Left lung (tissue), 10 donors: Measurements from ENCODE around the gene SRA1. TPM values are rescaled to one million over a fixed set of nuclear protein-coding genes. Genes with fewer than 3 reads are reported as not detected.

Experiments
- ATAC-seq: fragments of 200-7000 bp; cut with Tn5 transposase; one replicate; pipeline ENCODE4 v1.9.1; 2020; ENCODE audit warnings: moderate library complexity
- DNase-seq, 4 donors: peaks; one replicate each; pipeline ENCODE4 v3.0.0-alpha.2; 2013 to 2020
- H3K27ac ChIP-seq, 2 donors: fragments of 200-600 bp; sonication (generic) in 1 of 2; one replicate each; pipeline versions ENCODE4 v1.5.0 to v1.8.0; 2020 to 2021
- H3K27me3 ChIP-seq, 2 donors: fragments of 200-600 bp; sonication (generic) in 1 of 2; one replicate each; pipeline versions ENCODE4 v1.5.0 to v1.8.0; 2020 to 2021
- H3K36me3 ChIP-seq, 2 donors: fragments of 200-600 bp; sonication (generic) in 1 of 2; one replicate each; pipeline versions ENCODE4 v1.5.0 to v1.8.0; 2020 to 2021
- H3K4me1 ChIP-seq, 2 donors: fragments of 200-600 bp; one replicate each; pipeline ENCODE4 v1.8.0; 2021
- H3K4me3 ChIP-seq, 2 donors: fragments of 200-600 bp; sonication (generic) in 1 of 2; one replicate each; pipeline versions ENCODE4 v1.5.0 to v1.8.0; 2020 to 2021; ENCODE audit warnings: mild to moderate bottlenecking in 1 of 2
- H3K9me3 ChIP-seq, 2 donors: fragments of 200-600 bp; sonication (generic) in 1 of 2; one replicate each; pipeline versions ENCODE4 v1.5.0 to v1.8.0; 2020 to 2021
- CTCF ChIP-seq, 2 donors: fragments of 200-600 bp; sonication (generic) in 1 of 2; IDR thresholded peaks; one replicate each; pipeline versions ENCODE4 v1.5.0 to v1.8.0; 2021; ENCODE audit warnings: antibody characterized with exemption in 2 of 2
- intact Hi-C, 2 donors: fragments of 100-400 bp; cut with DNase I; formaldehyde crosslinking; loops; one replicate each; pipeline versions ENCODE4 v1.11.2 to v1.14.2; 2022
- polyA plus RNA-seq, 6 donors: library from polyadenylated mRNA; unstranded; fragments of 120-200 nt; gene quantifications; one replicate each; pipeline ENCODE4 v1.2.1, GENCODE V29; 2013; ENCODE audit not compliant: insufficient read length in 6 of 6
- total RNA-seq, 2 donors: library from RNA; stranded (reverse); fragmentation: NEBNext Ultra II Directional; extraction: Animal tissue kit (Norgen Biotek cat#: 25700); gene quantifications; one replicate each; pipeline ENCODE4 v1.2.1, GENCODE V29; 2021
- donor health status: DM: no; HTN: yes; CAD: no.
- donor health status: DM: no; HTN: no; CAD: no.

Gene SRA1
- total and polyA plus RNA-seq, 8 donors: 20.2 to 36.2 (median 23.6) TPM

GRCh38 chr5:140573683-140574082 is 16.4 kb upstream of the SRA1 start:
- no peak for ATAC-seq
- no peak overlapping the region for H3K27ac ChIP-seq
- DNase-seq: no peak
- intact Hi-C loops: loop anchor here in 1 of 2 donors (10.0 kb wide), 1 partner anchor 61 kb away; the partner anchor contains the start of genes CD14 and TMCO6
- no peak overlapping the region for H3K4me3 ChIP-seq
- H3K27me3 ChIP-seq: no peaks in the 10 kb centered on the region
- TF ChIP-seq CTCF (IDR thresholded peaks at IDR 0.05): no peak
- no peaks in the 10 kb centered on the region for H3K9me3 ChIP-seq
- peaks cover 0 to 10% of the 10 kb centered on the region in 2 donors for H3K36me3 ChIP-seq
- H3K4me1 ChIP-seq: peaks cover 8 to 52% of the 10 kb centered on the region in 2 donors

- DNase-seq: no peak
- H3K4me1 ChIP-seq: peaks cover 15 to 64% of the 10 kb centered on the region in 2 donors
- no peak for TF ChIP-seq CTCF (IDR thresholded peaks at IDR 0.05)
- peak overlapping the region in 1 of 2 donors; percentile 15 for H3K27ac ChIP-seq
- no peak overlapping the region for H3K4me3 ChIP-seq
- no peaks in the 10 kb centered on the region for H3K9me3 ChIP-seq
- intact Hi-C loops: loop anchor here in 1 of 2 donors (10.0 kb wide), 1 partner anchor 64 kb away; the partner anchor contains the start of genes CD14 and TMCO6
- peaks cover 0 to 31% of the 10 kb centered on the region in 2 donors for H3K36me3 ChIP-seq
- ATAC-seq: no peak
- no peaks in the 10 kb centered on the region for H3K27me3 ChIP-seq
Observed at GRCh38 chr5:140571105-140571504, 13.8 kb upstream of the SRA1 start.

GRCh38 chr5:140570488-140570887 is 13.2 kb upstream of the SRA1 start:
- ATAC-seq (no peak), DNase-seq (no peak)
- TF ChIP-seq CTCF (IDR thresholded peaks at IDR 0.05): no peak
- intact Hi-C loops: loop anchor here in 1 of 2 donors (10.0 kb wide), 1 partner anchor 64 kb away; the partner anchor contains the start of genes CD14 and TMCO6
- Histone ChIP-seq H3K27ac (no peak overlapping the region), H3K9me3 (no peaks in the 10 kb centered on the region), H3K4me3 (no peak overlapping the region), H3K4me1 (peaks cover 22 to 64% of the 10 kb centered on the region in 2 donors), H3K27me3 (no peaks in the 10 kb centered on the region), H3K36me3 (peaks cover 0 to 34% of the 10 kb centered on the region in 2 donors)

- no peak for TF ChIP-seq CTCF (IDR thresholded peaks at IDR 0.05)
- DNase-seq (no peak), ATAC-seq (no peak)
- Histone ChIP-seq H3K27ac (peak overlapping the region in 1 of 2 donors; percentile 81), H3K36me3 (peaks cover 0 to 34% of the 10 kb centered on the region in 2 donors), H3K4me1 (peaks cover 25 to 63% of the 10 kb centered on the region in 2 donors), H3K4me3 (no peak overlapping the region), H3K9me3 (no peaks in the 10 kb centered on the region), H3K27me3 (no peaks in the 10 kb centered on the region)
- intact Hi-C loops: loop anchor here in 1 of 2 donors (10.0 kb wide), 1 partner anchor 65 kb away; the partner anchor contains the start of genes CD14 and TMCO6
Observed at GRCh38 chr5:140570058-140570457, 12.8 kb upstream of the SRA1 start.

- no peak for DNase-seq
- H3K4me3 ChIP-seq: no peak overlapping the region
- intact Hi-C loops: no loop called here
Observed at GRCh38 chr5:140569197-140569596, 11.9 kb upstream of the SRA1 start.

More at GRCh38 chr5:140569197-140569596, 11.9 kb upstream of the SRA1 start:
- Histone ChIP-seq H3K27ac (peak overlapping the region; percentile 47 to 81), H3K9me3 (no peaks in the 10 kb centered on the region), H3K27me3 (no peaks in the 10 kb centered on the region), H3K36me3 (peaks cover 0 to 34% of the 10 kb centered on the region in 2 donors), H3K4me1 (peaks cover 25 to 57% of the 10 kb centered on the region in 2 donors)
- TF ChIP-seq CTCF (IDR thresholded peaks at IDR 0.05): no peak
- ATAC-seq: no peak
